GM12873 (cell line): ENCODE data around the gene AGBL4.

Experiments
- TF ChIP-seq, protein P1 (sequence below): IDR thresholded peaks from 2 replicates; pipeline ENCODE4 v1.5.1; 2012; ENCODE audit warnings: low read depth, mild to moderate bottlenecking, moderate library complexity, low read length, control low read depth; ENCODE audit not compliant: insufficient read depth; ENCODE audit errors: missing control alignments

AGBL4 gene

DNA sequence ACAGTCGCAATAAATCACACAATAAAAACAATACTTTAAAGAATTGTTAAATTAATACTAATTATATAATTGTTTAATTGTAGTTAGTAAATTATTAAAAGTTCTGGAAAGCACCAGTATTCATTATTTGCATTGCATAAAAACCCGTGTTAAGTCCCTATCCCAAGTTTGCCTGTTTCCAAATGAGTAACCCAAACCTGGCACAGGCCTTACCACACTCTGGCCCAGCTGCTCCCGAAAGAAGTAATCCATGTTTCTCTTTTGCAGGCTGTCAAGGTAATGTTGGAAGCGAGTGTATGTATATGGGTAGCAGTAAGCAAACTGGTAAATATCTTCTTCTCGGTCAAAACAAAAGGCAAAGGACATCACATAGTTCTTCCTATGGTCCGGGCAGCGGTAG is 978.4 kb downstream of the AGBL4 start:
- TF ChIP-seq, protein P1, sequence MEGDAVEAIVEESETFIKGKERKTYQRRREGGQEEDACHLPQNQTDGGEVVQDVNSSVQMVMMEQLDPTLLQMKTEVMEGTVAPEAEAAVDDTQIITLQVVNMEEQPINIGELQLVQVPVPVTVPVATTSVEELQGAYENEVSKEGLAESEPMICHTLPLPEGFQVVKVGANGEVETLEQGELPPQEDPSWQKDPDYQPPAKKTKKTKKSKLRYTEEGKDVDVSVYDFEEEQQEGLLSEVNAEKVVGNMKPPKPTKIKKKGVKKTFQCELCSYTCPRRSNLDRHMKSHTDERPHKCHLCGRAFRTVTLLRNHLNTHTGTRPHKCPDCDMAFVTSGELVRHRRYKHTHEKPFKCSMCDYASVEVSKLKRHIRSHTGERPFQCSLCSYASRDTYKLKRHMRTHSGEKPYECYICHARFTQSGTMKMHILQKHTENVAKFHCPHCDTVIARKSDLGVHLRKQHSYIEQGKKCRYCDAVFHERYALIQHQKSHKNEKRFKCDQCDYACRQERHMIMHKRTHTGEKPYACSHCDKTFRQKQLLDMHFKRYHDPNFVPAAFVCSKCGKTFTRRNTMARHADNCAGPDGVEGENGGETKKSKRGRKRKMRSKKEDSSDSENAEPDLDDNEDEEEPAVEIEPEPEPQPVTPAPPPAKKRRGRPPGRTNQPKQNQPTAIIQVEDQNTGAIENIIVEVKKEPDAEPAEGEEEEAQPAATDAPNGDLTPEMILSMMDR = no peak

DNA sequence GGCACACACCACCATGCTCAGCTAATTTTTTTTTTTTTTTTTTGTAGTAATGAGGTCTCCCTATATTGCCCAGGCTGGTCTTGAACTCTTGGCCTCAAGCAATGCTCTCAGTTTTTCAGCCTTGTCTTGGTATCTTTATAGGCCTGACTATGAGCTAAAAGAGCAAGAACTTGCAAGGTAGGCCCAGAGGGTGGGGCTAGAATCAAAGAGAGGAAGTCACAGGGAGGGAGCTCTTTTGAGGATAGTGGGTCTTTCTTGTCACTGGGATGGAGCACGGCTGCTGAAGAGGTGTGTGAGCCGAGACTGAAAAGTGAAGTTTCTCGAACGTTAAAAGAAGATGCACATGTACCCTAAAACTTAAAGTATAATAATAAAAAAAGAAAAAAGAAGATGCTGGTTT is 987.1 kb downstream of the AGBL4 start:
- TF ChIP-seq, protein P1 = peak; percentile 16

GRCh38 chr1:49028396-49028795 is 995.4 kb downstream of the AGBL4 start:
- TF ChIP-seq, protein P1 = no peak

- TF ChIP-seq, protein P1 = no peak
Measured at GRCh38 chr1:49026230-49026811, 997.4 kb downstream of the AGBL4 start.

- TF ChIP-seq, protein P1 = peak; percentile 19
Measured at GRCh38 chr1:49016030-49016977, 1007.5 kb downstream of the AGBL4 start.

- TF ChIP-seq, protein P1 = no peak
Measured at GRCh38 chr1:49013079-49013478, 1010.7 kb downstream of the AGBL4 start.

- TF ChIP-seq, protein P1 = no peak
Measured at GRCh38 chr1:48999321-48999720, 1024.4 kb downstream of the AGBL4 start.
